ENCODE data around the gene STAG1.

The STAG1 gene

DNA sequence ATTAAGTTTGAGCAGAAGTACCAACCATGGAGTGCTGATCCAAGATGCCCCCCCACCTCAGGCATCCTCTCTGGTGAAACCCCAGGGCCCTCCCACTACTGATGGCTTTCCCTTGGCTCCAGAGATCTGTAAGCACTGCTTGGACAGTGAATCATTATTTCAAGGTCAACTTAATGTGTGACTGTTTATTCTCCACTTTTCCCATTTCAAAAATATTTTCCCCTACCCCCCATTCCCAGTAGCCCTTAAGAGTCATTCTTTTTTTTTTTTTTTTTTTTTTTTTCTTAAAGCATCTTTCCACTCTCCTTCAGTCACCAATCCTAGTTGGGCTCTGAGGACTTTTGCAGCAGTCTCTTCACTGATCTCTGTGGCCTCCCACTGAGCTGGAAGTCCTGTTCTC is 419.4 kb downstream of the STAG1 start:
- no peak for TF ChIP-seq CTCF (IDR thresholded peaks at IDR 0.05; ENCODE audit: unreplicated experiment in 3 of 3)
- Mint-ChIP-seq H3K27ac (no peak overlapping the region), H3K36me3 (ENCODE audit: low read depth) (peaks cover 76% of the 10 kb centered on the region), H3K4me3 (no peak overlapping the region), H3K4me1 (no peaks in the 10 kb centered on the region), H3K27me3 (ENCODE audit: low read depth) (no peaks in the 10 kb centered on the region), H3K9me3 (no peaks in the 10 kb centered on the region)

- Mint-ChIP-seq H3K9me3 (no peaks in the 10 kb centered on the region), H3K4me1 (no peaks in the 10 kb centered on the region), H3K27ac (no peak overlapping the region), H3K27me3 (ENCODE audit: low read depth) (no peaks in the 10 kb centered on the region), H3K36me3 (ENCODE audit: low read depth) (peaks cover 73% of the 10 kb centered on the region), H3K4me3 (no peak overlapping the region)
- TF ChIP-seq CTCF (IDR thresholded peaks at IDR 0.05; ENCODE audit: unreplicated experiment in 3 of 3): no peak
These were observed 419.9 kb downstream of the STAG1 start for GRCh38 chr3:136332302-136332701.

DNA sequence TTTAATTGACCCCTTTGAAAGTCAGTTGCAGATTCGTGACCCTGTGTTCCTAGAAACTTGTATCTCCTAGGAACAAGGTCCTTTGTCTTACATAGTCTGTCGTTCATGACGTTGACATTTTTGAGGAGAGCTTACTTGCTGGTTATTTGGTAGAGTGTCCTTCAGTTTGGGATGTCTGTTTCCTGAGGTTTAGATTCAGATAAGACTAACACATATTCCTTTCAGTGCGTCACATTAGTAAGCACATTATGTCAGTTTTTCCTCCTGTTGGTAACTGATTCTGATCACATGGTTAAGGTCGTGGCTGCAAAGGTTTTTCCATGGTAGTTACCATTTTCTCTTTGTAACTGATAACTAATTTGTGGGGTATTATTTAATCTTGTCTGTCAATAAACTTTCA is 421.3 kb downstream of the STAG1 start:
- Mint-ChIP-seq H3K9me3 (peaks cover 3% of the 10 kb centered on the region), H3K27ac (no peak overlapping the region), H3K27me3 (ENCODE audit: low read depth) (no peaks in the 10 kb centered on the region), H3K4me3 (no peak overlapping the region), H3K36me3 (ENCODE audit: low read depth) (peaks cover 73% of the 10 kb centered on the region), H3K4me1 (no peaks in the 10 kb centered on the region)
- TF ChIP-seq CTCF (IDR thresholded peaks at IDR 0.05; ENCODE audit: unreplicated experiment in 3 of 3): no peak

DNA sequence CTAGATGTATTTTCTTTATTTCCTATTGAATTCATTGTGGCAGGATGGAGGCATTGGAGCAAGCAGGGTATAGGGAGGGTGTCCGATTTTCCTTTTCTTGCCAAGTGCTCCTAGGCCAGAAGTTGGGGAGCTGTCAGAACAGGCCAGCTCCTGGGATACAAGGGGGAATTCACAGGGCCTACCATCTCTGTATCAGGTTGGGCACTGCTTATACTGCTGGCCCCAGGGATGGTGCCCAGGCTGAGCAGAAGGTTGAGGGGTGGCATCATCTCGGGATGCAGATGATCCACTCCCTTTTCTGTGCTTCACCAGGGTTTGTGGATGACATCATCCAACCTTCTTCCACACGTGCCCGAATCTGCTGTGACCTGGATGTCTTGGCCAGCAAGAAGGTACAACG is 422.6 kb downstream of the STAG1 start:
- Mint-ChIP-seq H3K9me3 (peaks cover 4% of the 10 kb centered on the region), H3K27me3 (ENCODE audit: low read depth) (no peaks in the 10 kb centered on the region), H3K27ac (no peak overlapping the region), H3K4me3 (no peak overlapping the region), H3K36me3 (ENCODE audit: low read depth) (peaks cover 73% of the 10 kb centered on the region), H3K4me1 (no peaks in the 10 kb centered on the region)
- TF ChIP-seq CTCF (IDR thresholded peaks at IDR 0.05; ENCODE audit: unreplicated experiment in 3 of 3): no peak

GRCh38 chr3:136327671-136328070 is 424.5 kb downstream of the STAG1 start:
- peaks cover 21% of the 10 kb centered on the region for H3K9me3 Mint-ChIP-seq
- no peak overlapping the region for H3K4me3 Mint-ChIP-seq
- H3K4me1 Mint-ChIP-seq: no peaks in the 10 kb centered on the region
- TF ChIP-seq CTCF (IDR thresholded peaks at IDR 0.05; ENCODE audit: unreplicated experiment in 3 of 3): no peak
- no peaks in the 10 kb centered on the region for H3K27me3 Mint-ChIP-seq (ENCODE audit: low read depth)
- peaks cover 73% of the 10 kb centered on the region for H3K36me3 Mint-ChIP-seq (ENCODE audit: low read depth)
- no peak overlapping the region for H3K27ac Mint-ChIP-seq

GRCh38 chr3:136326316-136326715 is 425.9 kb downstream of the STAG1 start:
- H3K27ac Mint-ChIP-seq: no peak overlapping the region
- peaks cover 34% of the 10 kb centered on the region for H3K9me3 Mint-ChIP-seq
- no peaks in the 10 kb centered on the region for H3K27me3 Mint-ChIP-seq (ENCODE audit: low read depth)
- no peak overlapping the region for H3K4me3 Mint-ChIP-seq
- no peaks in the 10 kb centered on the region for H3K4me1 Mint-ChIP-seq
- peaks cover 77% of the 10 kb centered on the region for H3K36me3 Mint-ChIP-seq (ENCODE audit: low read depth)
- TF ChIP-seq CTCF (IDR thresholded peaks at IDR 0.05; ENCODE audit: unreplicated experiment in 3 of 3): no peak
